Smooth muscle cell (in vitro differentiated cells): ENCODE results near the gene ZC3H4. TPM values are rescaled to one million over a fixed set of nuclear protein-coding genes. Genes with fewer than 3 reads are reported as not detected.

ENCODE experiments used
- DNase-seq: peaks from one replicate; lab custom pipeline; 2025; ENCODE audit not compliant: unreplicated experiment; lab: John Stamatoyannopoulos, UW
- H2AFZ ChIP-seq: fragments of 200-600 bp; sonication (generic); 2 replicates; pipeline ENCODE4 v1.6.0; 2016; ENCODE audit warnings: antibody characterized with exemption, low read depth, mild to moderate bottlenecking
- H3F3A ChIP-seq: fragments of 200-600 bp; sonication (generic); 2 replicates; pipeline ENCODE4 v1.6.0; 2017; ENCODE audit warnings: antibody characterized with exemption, low read depth
- H3K27ac ChIP-seq: fragments of 200-600 bp; sonication (generic); 2 replicates; pipeline ENCODE4 v1.5.1; 2016; ENCODE audit warnings: low read depth, mild to moderate bottlenecking
- H3K27me3 ChIP-seq: fragments of 200-600 bp; sonication (generic); 2 replicates; pipeline ENCODE4 v1.6.1; 2016; ENCODE audit warnings: low read depth, mild to moderate bottlenecking
- H3K36me3 ChIP-seq: fragments of 200-600 bp; sonication (generic); 2 replicates; pipeline ENCODE4 v1.5.1; 2016; ENCODE audit warnings: low read depth
- H3K4me1 ChIP-seq: fragments of 200-600 bp; sonication (generic); 2 replicates; pipeline ENCODE4 v1.5.1; 2016; ENCODE audit warnings: low read depth
- H3K4me2 ChIP-seq: fragments of 200-600 bp; sonication (generic); 2 replicates; pipeline ENCODE4 v1.6.0; 2016; ENCODE audit warnings: mild to moderate bottlenecking
- H3K4me3 ChIP-seq: fragments of 200-600 bp; sonication (generic); 2 replicates; pipeline ENCODE4 v1.5.1; 2016; ENCODE audit warnings: mild to moderate bottlenecking
- H3K79me2 ChIP-seq: fragments of 200-600 bp; sonication (generic); 2 replicates; pipeline ENCODE4 v1.6.0; 2016; ENCODE audit warnings: low read depth, mild to moderate bottlenecking
- H3K9ac ChIP-seq: fragments of 200-600 bp; sonication (generic); 2 replicates; pipeline ENCODE4 v1.6.0; 2016; ENCODE audit warnings: low read depth
- H3K9me3 ChIP-seq: fragments of 200-600 bp; sonication (generic); replicated peaks from 2 replicates; pipeline ENCODE4 v1.5.1; 2016; ENCODE audit warnings: low read depth
- H4K20me1 ChIP-seq: fragments of 200-600 bp; sonication (generic); 2 replicates; pipeline ENCODE4 v1.6.0; 2016; ENCODE audit warnings: low read depth
- WGBS: methylation state at CpG from one replicate; pipeline ENCODE4 v1.1.7; 2016; ENCODE audit warnings: low lambda C conversion rate; 5-methylcytosine and 5-hydroxymethylcytosine counted together
- polyA plus RNA-seq: library from polyadenylated mRNA; unstranded; fragments of >200 nt; fragmentation: Nextera tagmentation; extraction: Ambion mirVana; gene quantifications from 2 replicates; pipeline ENCODE4 v1.2.1, GENCODE V29; 2016
- total RNA-seq: library from RNA; depleted of rRNA; stranded (reverse); fragments of >200 nt; gene quantifications from 2 replicates; pipeline ENCODE4 v1.2.3, GENCODE V29; 2014
- TF ChIP-seq, protein P1 (sequence below): fragments of 200-600 bp; sonication (generic); IDR thresholded peaks from 2 replicates; pipeline ENCODE4 v1.5.1; 2017; ENCODE audit warnings: borderline replicate concordance, mild to moderate bottlenecking, antibody characterized with exemption; ENCODE audit not compliant: insufficient read depth, poor library complexity, severe bottlenecking

ZC3H4 gene
- total and polyA plus RNA-seq, 2 experiments from 2014 or later: 1.9 to 9.3 TPM

GRCh38 chr19:47120470-47121067 lies 7.0 kb upstream of the ZC3H4 start:
- H3K79me2 ChIP-seq: no peaks in the 10 kb centered on the region
- H3F3A ChIP-seq: no peaks in the 10 kb centered on the region
- H2AFZ ChIP-seq: no peak overlapping the region
- no peak overlapping the region for H3K9ac ChIP-seq
- 93% methylated on average over 6 of the region's 6 CpGs for WGBS
- H3K4me2 ChIP-seq: no peak overlapping the region
- H3K4me1 ChIP-seq: no peaks in the 10 kb centered on the region
- no peak overlapping the region for H3K27ac ChIP-seq
- no peaks in the 10 kb centered on the region for H3K27me3 ChIP-seq
- H4K20me1 ChIP-seq: no peaks in the 10 kb centered on the region
- H3K9me3 ChIP-seq: no peaks in the 10 kb centered on the region
- no peaks in the 10 kb centered on the region for H3K36me3 ChIP-seq
- DNase-seq: no peak
- TF ChIP-seq, protein P1, sequence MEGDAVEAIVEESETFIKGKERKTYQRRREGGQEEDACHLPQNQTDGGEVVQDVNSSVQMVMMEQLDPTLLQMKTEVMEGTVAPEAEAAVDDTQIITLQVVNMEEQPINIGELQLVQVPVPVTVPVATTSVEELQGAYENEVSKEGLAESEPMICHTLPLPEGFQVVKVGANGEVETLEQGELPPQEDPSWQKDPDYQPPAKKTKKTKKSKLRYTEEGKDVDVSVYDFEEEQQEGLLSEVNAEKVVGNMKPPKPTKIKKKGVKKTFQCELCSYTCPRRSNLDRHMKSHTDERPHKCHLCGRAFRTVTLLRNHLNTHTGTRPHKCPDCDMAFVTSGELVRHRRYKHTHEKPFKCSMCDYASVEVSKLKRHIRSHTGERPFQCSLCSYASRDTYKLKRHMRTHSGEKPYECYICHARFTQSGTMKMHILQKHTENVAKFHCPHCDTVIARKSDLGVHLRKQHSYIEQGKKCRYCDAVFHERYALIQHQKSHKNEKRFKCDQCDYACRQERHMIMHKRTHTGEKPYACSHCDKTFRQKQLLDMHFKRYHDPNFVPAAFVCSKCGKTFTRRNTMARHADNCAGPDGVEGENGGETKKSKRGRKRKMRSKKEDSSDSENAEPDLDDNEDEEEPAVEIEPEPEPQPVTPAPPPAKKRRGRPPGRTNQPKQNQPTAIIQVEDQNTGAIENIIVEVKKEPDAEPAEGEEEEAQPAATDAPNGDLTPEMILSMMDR: no peak
- no peak overlapping the region for H3K4me3 ChIP-seq

DNA sequence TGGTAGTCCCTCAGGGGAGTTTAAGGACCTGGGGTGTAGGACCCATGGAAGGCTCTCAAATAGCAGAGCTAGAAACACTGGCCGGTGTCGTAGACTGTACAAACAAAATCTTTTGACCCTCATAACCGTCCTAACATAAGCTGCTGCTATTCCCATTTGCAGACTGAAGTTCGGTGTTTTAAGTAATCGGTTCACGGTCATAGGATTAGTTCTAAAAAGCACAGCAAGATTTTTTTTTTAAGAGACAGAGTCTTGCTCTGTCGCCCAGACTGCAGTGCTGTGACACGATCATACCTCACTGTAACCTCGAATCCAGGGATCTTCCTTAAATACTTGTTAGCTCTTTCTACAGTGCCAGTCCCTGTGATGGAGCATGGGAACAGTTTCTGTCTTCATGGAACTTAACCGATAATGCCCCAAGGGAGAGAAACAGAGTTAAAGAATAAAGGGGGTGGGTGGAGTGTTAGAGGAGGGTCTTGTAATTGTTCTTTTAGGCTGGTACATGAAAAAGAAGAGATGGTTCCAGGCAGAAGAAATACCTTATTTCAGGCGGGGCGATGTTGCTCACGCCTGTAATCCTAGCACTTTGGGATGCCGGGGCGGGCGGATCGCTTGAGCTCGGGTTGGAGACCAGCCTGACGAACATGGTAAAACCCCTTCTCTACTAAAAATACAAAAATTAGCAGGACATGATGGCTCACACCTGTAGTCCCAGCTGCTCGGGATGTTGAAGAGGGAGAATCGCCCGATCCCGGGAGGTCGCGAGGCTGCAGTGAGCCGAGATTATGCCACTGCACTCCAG lies 475 bp upstream of the ZC3H4 start:
- Histone ChIP-seq H2AFZ (no peak overlapping the region), H3K27ac (peak overlapping the region; percentile 100), H3F3A (peaks cover 29% of the 10 kb centered on the region), H4K20me1 (no peaks in the 10 kb centered on the region), H3K9me3 (no peaks in the 10 kb centered on the region), H3K4me1 (peaks cover 17% of the 10 kb centered on the region), H3K27me3 (no peaks in the 10 kb centered on the region), H3K4me2 (peak overlapping the region; percentile 90), H3K9ac (peak overlapping the region; percentile 100), H3K79me2 (peaks cover 25% of the 10 kb centered on the region), H3K4me3 (peak overlapping the region; percentile 99), H3K36me3 (no peaks in the 10 kb centered on the region)
- WGBS: 82% methylated on average over 26 of the region's 26 CpGs
- DNase-seq: no peak
- TF ChIP-seq, protein P1: no peak

GRCh38 chr19:47112166-47112996 lies 1.2 kb downstream of the ZC3H4 start:
- Histone ChIP-seq H3K36me3 (no peaks in the 10 kb centered on the region), H4K20me1 (no peaks in the 10 kb centered on the region), H3K27ac (peak overlapping the region; percentile 100), H2AFZ (peak overlapping the region; percentile 76), H3K79me2 (peaks cover 25% of the 10 kb centered on the region), H3K4me1 (peaks cover 34% of the 10 kb centered on the region), H3K9me3 (no peaks in the 10 kb centered on the region), H3K4me2 (peak overlapping the region; percentile 96), H3K27me3 (no peaks in the 10 kb centered on the region), H3F3A (peaks cover 43% of the 10 kb centered on the region), H3K4me3 (peak overlapping the region; percentile 99), H3K9ac (peak overlapping the region; percentile 100)
- TF ChIP-seq, protein P1: no peak
- peak; percentile 70 for DNase-seq
- WGBS: under 1% methylated on average over 36 of the region's 85 CpGs
